Stimulated activated CD8-positive, alpha-beta memory T cell treated with anti-CD3 and anti-CD28 coated beads, Interleukin-15, amount 100 ng/mL, for 48 hours (primary cell): ENCODE results near the gene ISOC1.

Source experiments
- DNase-seq, 2 donors: peaks; one replicate each; pipeline ENCODE4 v3.0.0-alpha.2; 2020; ENCODE audit warnings: low read depth in 2 of 2

ISOC1 gene

DNA sequence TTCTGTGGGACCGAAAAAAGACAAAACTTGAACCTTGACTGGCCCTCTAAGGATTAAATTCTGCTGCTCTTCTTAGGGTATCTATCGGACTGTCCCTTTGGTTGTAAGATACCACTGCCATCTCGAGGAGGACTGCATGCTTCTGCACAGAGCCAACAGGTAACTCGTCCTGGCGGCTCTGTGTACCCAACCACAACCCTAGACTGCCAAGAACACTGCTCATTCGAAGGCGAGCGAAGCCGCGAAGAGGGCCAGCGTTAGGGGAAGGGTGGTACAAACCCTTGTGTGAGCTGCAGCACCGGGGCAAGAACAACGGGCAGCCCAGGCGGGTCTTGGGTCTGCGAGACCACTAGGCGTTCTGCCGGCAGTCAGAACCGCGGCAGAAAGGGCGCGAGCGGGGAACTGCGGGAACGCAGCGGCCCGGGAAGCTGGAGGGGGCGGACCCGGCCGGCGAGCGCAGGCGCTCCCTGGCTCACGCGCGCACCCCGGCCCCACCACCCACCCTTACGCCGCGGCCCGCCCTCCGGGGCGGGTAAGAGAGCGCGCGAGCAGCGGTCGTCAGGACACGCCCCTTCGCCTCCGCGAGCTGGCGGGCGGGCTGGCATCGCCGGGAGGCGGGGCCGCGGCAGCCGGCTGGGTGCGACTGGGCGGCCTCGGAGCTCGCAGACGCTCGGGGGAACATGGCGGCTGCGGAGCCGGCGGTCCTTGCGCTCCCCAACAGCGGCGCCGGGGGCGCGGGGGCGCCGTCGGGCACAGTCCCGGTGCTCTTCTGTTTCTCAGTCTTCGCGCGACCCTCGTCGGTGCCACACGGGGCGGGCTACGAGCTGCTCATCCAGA lies at the start of gene ISOC1:
Gene ISOC1 (plus strand): TSS at position 663 of the 837 bp plus-strand sequence. CDS start 18 bp downstream, at position 681.
- DNase-seq = peak; percentile 89 to 94

DNA sequence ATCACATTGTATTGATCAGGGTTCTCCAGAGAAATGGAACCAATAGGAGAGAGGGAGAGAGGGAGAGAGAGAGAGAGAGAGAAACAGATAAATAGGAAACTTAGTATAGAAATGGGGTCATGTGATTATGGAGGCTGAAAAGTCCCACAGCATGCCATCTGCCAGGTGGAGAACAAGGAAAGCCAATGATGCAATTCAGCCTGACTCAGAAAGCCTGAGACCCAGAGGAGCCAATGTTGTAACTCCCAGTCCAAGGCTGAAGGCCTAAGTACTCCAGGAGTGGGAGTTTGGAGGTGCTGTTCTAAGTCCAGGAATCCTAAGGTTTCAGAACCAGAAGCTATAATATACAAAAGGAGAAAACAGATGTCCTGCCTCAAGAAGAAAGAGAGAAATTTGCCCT lies 48.4 kb upstream of the ISOC1 start:
- DNase-seq = no peak

DNA sequence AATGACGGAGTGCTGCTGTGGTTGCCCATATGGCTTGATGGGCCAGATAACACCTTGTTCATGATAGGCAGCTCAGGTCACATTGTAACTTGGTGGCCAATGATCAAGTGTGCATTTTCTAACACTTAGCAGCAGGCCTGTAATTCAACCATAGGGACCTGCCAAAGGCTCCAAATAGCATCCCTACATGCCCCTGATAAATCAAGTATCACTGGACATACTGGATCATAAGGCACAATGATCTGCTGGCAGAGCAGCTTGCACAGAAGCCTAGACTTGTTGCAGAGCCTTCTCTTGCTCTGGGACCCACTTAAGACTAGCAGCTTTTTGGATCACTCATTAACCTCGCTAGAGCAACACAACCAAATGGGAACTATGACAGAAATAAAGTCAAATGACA lies 46.0 kb upstream of the ISOC1 start:
- no peak for DNase-seq

DNA sequence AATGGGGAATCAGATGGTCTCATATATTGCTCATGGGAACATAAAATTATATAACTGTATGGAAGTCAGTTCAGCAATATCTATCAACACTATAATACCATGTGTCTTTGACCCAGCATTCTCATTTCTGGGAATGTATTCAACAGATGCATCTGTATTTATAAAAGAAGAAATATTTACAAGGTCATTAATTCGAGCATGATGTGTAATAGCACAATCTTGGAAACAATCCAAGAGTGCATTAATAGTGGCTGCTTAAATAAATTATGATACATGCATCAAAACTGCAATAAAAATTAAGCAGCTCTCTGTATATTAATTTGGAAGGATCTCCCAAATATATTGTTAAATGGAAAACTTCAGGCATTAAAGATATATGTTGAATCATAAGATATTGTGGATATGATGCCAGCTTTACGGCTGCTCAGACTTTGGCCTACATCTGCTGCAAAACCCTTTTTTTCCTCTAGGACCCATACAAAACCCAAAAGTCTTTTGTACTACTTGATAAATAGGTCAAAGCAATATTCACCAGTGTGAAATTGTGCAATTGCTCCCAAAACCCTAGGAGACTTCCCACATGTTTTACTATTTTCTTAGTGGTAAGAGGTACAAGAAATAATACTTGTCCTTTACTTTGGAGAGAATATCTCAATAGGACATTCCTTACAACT lies 45.3 kb upstream of the ISOC1 start:
- no peak for DNase-seq

DNA sequence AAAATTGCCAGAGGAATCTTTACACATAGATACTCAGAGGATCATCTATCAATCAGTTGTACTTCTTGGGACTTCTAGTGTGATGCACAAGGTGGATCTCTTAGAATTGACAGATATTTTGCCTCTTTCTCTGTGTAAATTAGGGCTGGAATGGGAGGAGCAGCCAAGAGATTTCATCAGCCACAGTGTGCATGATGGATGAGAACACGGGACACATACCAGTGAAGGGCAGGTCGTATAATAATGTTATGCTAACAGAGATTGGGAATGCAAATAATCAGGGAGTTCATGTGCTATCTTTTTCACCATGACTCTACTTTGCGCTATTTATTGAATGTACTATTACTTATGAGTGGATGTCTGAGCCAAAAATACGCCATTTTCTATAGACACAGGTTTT lies 43.3 kb upstream of the ISOC1 start:
- DNase-seq = no peak

DNA sequence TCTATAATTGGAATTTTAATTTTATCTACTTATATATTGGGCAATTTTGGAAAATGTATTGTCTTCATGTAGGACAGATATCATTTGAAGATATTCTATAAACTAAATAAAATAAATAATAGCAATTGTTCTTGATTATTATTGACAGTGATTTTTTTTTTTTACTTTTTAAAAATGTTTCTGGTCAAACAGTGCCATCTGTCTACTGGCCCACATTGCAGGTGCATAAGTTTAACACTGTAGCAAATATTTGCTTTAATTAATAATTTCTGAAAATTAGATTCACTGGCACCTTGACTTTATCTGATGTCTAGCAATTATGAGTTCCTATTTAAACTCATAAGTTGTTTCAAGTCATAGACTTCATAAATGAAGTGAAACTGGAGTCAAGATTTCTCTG lies 41.1 kb upstream of the ISOC1 start:
- DNase-seq = no peak

DNA sequence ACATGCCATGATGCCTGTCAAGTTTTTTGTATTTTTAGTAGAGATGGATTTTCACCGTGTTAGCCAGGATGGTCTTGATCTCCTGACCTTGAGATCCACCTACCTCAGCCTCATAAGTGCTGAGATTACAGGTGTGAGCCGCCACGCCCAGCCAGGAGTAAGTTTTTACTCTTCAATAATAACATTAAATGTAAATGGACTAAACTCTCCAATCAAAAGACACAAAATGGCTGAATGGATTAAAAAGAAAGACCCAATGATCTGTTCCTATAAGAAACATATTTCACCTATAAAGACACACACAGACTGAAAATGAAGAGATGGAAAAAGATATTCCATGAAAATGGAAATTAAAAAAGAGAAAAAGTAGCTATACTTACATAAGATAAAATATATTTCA lies 37.2 kb upstream of the ISOC1 start:
- DNase-seq = no peak

DNA sequence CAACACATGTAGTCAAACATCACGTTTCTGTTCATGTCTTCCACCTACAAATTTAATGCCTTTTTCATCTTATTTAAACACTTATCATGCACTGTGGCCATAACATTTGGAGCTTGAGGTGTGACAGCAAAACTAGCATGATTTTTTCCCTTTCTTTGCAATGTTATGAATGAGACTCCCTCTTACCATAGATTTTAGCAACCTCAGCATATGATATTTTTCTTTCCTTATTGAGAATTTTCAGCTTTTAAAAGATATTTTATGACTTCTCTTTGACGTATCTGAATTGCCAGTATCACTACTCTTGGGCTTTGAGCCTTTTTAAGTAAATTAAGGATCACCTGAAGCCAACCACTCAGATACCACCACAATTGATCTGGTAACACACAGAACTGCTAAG lies 32.7 kb upstream of the ISOC1 start:
- DNase-seq = no peak

DNA sequence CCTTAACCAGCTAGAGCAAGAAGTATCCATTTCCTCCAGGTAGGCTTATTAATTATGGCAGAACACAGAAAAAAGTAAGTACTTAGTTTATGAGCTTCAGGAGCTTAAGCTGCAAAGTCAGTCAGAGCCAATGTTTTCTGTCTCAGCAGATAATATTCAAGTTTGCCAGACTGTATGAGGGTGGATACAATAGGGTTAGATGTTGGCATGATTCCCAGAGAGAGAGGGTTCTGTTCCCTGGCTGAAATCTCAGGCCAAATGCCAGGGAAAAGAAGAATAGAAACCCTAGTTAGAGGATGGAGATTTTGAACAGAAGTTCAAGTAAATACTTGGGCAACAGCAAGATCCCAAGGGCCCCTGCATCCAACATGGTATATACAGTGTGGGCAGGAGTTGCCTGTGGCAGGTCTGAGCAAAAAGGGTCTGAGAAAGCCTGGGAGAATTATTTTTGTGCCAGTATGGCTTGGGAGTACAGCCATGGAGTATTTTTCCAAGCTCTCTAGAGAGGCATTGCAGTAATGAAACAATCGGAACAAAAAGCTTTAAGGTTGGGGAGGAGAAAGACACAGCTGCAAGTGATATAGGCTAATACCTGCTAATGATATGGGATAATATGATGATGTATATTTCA lies 31.0 kb upstream of the ISOC1 start:
- no peak for DNase-seq

DNA sequence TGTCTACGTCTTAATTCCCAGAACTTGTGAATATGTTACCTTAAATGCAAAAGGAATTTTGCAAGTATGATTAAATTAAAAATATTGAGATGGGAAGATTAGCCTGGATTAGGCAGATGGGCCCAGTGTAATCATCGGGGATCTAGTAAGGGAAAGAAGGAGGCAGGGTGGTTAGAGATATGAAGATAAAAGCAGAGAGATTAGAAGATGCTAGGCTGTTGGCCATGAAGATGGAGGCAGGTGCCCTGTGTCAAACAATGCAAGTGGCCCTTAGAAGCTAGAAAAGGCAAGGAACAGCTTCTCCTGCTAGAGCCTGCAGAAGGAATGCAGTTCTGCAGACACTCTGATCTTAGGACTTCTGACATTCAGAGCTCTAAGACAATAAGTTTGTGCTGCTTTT lies 28.8 kb upstream of the ISOC1 start:
- DNase-seq = no peak

DNA sequence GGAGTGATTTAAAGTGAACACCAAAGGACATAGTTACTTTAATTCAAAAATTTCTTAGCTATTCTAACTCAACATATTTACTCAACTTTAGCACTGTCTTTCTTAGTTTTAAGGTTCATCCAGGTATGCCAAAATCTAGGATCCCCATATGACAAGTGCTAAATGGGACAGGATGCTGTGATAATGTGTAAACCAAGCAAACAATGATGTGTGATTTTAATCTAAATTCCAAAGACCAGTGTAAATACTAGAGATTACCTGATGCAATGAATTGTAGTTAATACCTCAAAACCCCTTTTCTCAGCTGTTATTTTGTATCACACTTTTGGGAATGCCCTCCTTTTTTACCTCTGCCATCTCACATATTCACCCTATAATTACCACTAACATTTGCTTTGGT lies 26.8 kb upstream of the ISOC1 start:
- DNase-seq = no peak

DNA sequence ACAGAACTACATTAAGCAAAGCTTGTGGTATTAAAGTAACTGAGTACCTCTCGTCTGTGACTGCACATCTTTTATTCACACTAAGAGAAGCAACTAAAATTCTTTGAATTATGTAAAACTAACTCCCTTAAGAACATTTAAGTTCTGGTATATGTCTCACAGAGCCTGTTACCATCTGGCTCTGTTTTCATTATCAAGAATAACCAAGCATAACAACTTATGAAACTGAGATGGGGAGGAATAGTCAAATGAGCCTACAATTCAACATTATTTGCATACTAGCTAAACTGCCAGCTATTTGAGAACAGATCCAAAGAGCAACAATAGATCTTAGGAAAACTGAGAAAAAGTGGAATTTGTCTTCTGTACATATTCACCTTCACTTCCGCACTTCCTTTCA lies 25.3 kb upstream of the ISOC1 start:
- no peak for DNase-seq

DNA sequence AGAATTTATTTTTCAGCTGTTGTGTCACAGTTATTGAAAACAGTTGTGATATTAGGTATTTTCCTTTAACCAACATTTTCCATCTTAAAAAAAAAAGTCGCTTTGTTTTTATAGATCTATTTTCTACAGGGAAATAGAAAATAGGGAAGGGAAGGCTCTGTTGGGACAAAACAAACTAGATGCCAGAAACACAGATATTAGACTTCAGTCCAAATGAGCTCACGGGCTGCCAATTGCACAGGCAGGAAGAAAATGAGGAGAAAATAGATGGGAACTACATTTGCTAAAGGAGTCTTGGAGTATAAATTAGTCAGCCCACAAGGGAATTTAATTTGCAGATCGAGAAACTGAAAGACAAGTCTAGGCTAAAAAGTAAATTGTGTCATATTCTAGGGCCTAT lies 21.4 kb upstream of the ISOC1 start:
- no peak for DNase-seq

DNA sequence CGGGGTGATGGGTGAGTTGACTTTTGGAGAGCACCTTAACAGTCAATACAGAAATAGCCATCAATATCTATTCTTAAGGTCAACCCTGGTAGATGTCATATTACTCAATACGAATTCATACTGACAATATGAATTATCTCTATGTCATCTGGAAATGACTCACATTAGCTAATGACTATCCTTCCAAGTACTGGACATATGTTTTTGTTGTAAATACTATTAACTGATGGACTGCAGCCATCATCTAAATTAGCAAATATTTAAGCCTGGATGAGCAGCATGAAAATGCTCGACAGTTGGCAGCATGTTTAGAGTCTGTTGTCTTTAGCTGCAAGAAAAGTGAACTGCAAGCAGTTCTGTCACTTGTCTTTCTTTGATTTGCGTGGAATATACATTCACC lies 19.6 kb upstream of the ISOC1 start:
- no peak for DNase-seq

DNA sequence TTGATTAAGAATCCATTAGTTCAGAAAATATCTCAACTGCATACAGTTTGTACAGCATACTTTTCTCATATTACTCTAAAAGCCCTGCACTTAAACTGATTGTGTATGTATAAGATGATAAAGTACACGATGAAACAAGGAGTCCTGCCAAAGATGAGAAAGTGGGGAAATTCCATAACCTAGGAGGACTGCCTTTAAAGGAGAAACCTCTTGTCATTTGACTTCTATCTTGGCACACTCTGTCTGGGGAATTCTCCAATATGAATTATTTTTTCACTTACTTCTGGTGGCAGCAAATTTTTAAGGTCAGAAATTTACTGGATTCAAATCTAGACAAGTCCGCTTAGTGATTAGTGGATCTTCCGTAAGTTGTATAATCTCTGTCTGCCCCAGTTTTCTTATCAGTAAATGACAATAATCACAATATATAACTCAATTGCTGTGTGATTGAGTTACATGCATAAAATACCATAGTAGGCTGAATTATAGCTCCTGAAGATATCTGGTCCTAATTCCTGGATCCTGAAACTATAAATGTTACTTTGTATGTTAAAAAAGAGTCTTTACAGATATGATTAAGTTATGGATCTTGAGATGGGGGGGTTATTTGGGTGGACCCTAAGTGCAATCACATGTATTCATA lies 17.0 kb upstream of the ISOC1 start:
- no peak for DNase-seq

DNA sequence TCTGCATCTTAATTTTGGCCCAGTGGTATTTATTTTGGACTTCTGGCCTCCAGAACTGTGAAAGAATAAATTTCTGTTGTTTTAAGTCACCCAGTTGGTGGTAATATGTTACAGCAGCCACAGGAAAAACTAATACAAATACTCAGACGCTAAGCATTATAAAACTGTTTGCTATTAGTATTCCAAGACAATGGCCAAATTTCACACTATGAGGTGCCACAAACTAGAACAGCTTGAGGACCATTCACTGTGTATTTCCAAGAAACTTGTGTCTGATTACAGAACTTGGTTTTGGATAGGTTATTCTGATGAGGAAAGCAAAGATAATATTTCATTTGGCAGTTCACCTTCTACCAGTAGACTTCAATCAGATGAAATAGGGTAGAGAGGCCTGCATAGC lies 16.3 kb upstream of the ISOC1 start:
- DNase-seq = no peak

DNA sequence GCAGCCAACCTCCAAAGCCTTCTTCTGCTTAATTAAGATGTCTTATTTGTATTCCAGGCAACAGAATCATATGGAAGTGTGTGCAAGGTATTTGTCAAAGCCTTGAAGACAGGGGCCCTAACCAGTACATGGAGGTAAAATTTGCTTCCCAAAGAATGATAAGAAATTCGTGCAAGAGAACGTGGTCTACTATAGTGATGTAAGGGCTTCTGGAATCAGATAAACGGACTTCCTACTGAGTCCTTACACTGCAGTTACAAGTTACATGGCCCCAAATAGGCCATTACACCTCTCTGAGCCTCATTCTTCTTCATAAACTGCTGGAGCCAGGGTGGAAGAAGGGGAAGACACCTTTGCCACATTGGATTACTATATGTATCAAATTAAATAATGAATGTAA lies 15.9 kb upstream of the ISOC1 start:
- DNase-seq = no peak

DNA sequence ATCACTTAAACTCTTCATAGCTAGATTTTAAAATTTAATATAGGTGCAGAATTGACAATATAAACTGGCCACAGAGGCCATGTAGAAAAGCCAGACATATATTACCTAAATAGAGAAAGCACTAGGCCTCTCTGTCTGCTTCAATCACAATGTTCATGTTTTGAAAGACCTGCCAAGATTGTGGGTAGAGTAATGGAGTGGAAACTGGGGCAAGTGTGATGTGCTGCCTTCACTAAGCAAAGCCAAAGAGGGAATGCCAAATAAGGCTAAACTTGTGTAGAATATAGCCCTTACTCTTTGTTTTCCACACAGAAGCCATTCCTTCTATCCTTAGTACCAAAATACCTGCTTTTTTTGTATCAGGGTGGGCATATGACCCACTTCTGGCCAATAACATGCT lies 15.1 kb upstream of the ISOC1 start:
- DNase-seq = no peak

DNA sequence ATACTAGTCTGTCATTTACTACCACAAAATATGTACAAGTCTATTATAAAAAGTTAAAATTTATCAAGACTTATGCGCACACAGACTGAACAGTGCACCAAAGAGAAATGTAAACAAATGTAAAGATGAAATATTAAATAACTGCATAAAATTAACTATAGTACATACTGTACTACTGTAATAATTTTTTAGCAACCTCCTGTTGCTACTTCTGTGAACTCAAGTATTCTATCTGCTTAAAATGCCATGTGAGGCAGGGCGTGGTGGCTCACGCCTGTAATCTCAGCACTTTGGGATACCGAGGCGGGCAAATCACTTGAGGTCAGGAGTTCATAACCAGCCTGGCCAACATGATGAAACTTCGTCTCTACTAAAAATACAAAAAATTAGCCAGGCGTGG lies 13.8 kb upstream of the ISOC1 start:
- DNase-seq = no peak

DNA sequence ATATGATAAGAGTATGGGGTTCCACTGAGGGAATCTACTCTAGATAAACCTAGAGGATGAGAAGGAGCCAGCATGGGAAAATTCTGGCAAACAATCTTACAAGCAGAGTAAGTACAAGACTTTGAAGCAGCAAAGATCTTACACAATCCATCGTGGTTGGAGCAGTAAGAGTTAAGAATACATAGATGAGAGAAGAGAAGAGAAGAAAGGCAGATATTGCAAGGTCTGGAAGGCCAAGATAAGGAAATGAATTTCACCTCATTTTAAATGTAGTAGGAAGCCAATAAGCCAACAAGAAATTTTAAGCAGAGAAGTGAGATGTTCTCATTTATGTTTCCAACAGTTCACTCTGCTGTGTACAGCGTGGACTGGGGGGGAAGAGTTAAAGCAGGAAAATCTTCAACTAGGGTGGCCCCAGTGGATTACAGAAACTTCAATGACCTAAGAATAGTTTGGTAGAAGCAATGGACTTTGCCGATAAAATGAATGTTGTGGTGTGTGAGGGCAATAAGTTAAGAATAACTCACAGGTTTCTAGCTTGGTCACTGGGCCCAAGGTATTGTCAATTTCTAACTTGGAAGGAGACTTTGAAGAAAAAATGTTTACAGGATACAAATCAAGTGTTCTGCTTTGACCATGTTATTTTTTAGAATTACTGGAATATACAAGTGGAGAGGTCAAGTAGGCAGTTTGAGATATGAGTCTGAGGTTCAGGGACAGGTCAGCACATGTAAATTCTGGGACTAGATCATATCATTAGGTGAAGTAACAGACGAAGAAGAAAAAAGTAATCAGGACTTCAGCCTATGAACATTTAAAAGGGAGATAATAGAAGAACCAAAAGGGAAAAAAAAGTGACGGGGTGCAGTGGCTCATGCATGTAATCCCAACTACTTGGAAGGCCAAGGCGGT lies 12.1 kb upstream of the ISOC1 start:
- DNase-seq = no peak
